ENCODE results near the gene PARP9. TPM values are rescaled to one million over a fixed set of nuclear protein-coding genes. Genes with fewer than 3 reads are reported as not detected.

PARP9 gene
- total RNA-seq, 4 donors from 2014 or later: 5.9 to 9.6 (median 8.2) TPM

GRCh38 chr3:122594025-122594424, 29.9 kb upstream of the PARP9 start:
- DNase-seq (no peak), ATAC-seq (peak in 1 of 2 donors; percentile 86)
- in situ Hi-C loops (cut with MboI; ENCODE audit: low sequenced_read_pairs in 4 of 4) (no loop called here), intact Hi-C loops (cut with DNase I; ENCODE audit: low total_unique reads) (no loop called here)
- Histone ChIP-seq H3K9me3 (no peaks in the 10 kb centered on the region), H3K27me3 (no peaks in the 10 kb centered on the region), H3K4me3 (no peak overlapping the region), H3K27ac (peak overlapping the region in 1 of 4 donors; percentile 40), H3K36me3 (no peaks in the 10 kb centered on the region), H3K4me1 (peaks cover 8 to 12% of the 10 kb centered on the region in 2 donors)
- no peak for TF ChIP-seq POLR2A (IDR thresholded peaks at IDR 0.05)
- TF ChIP-seq CTCF (IDR thresholded peaks at IDR 0.05 in 4 of 5, conservative IDR thresholded peaks at IDR 0.05 in 1 of 5): no peak

GRCh38 chr3:122590610-122591009, 26.5 kb upstream of the PARP9 start:
- Histone ChIP-seq H3K27ac (no peak overlapping the region), H3K4me3 (no peak overlapping the region), H3K9me3 (no peaks in the 10 kb centered on the region), H3K27me3 (no peaks in the 10 kb centered on the region), H3K36me3 (no peaks in the 10 kb centered on the region), H3K4me1 (peaks cover 8 to 12% of the 10 kb centered on the region in 2 donors)
- TF ChIP-seq POLR2A (IDR thresholded peaks at IDR 0.05): no peak
- no peak for TF ChIP-seq CTCF (IDR thresholded peaks at IDR 0.05 in 4 of 5, conservative IDR thresholded peaks at IDR 0.05 in 1 of 5)
- intact Hi-C loops (cut with DNase I; ENCODE audit: low total_unique reads) (no loop called here), in situ Hi-C loops (cut with MboI; ENCODE audit: low sequenced_read_pairs in 4 of 4) (no loop called here)
- ATAC-seq (no peak), DNase-seq (no peak)

GRCh38 chr3:122589297-122589696, 25.2 kb upstream of the PARP9 start:
- no peak for DNase-seq
- intact Hi-C loops (cut with DNase I; ENCODE audit: low total_unique reads): no loop called here

GRCh38 chr3:122587572-122587971, 23.5 kb upstream of the PARP9 start:
- Histone ChIP-seq H3K27me3 (no peaks in the 10 kb centered on the region), H3K4me3 (no peak overlapping the region), H3K36me3 (no peaks in the 10 kb centered on the region), H3K9me3 (no peaks in the 10 kb centered on the region), H3K27ac (no peak overlapping the region), H3K4me1 (no peaks in the 10 kb centered on the region)
- in situ Hi-C loops (cut with MboI; ENCODE audit: low sequenced_read_pairs in 4 of 4) (no loop called here), intact Hi-C loops (cut with DNase I; ENCODE audit: low total_unique reads) (no loop called here)
- no peak for TF ChIP-seq POLR2A (IDR thresholded peaks at IDR 0.05)
- TF ChIP-seq CTCF (IDR thresholded peaks at IDR 0.05 in 4 of 5, conservative IDR thresholded peaks at IDR 0.05 in 1 of 5): no peak
- DNase-seq: no peak
- no peak for ATAC-seq

More at GRCh38 chr3:122589297-122589696, 25.2 kb upstream of the PARP9 start:
- no peak for TF ChIP-seq CTCF (IDR thresholded peaks at IDR 0.05 in 4 of 5, conservative IDR thresholded peaks at IDR 0.05 in 1 of 5)
- no peak for TF ChIP-seq POLR2A (IDR thresholded peaks at IDR 0.05)
- Histone ChIP-seq H3K4me1 (peaks cover 6 to 8% of the 10 kb centered on the region in 2 donors), H3K27me3 (no peaks in the 10 kb centered on the region), H3K27ac (no peak overlapping the region), H3K36me3 (no peaks in the 10 kb centered on the region), H3K9me3 (no peaks in the 10 kb centered on the region), H3K4me3 (no peak overlapping the region)
- no peak for ATAC-seq
- in situ Hi-C loops (cut with MboI; ENCODE audit: low sequenced_read_pairs in 4 of 4): no loop called here
